DMS53 treated with DMSO at 0.1 percent for 48 hours (cell line): Measurements from ENCODE around the gene LAMA4.

Experiments
- DNase-seq: peaks from one replicate; lab custom pipeline; 2025; ENCODE audit not compliant: unreplicated experiment; lab: John Stamatoyannopoulos, UW

The LAMA4 gene

DNA sequence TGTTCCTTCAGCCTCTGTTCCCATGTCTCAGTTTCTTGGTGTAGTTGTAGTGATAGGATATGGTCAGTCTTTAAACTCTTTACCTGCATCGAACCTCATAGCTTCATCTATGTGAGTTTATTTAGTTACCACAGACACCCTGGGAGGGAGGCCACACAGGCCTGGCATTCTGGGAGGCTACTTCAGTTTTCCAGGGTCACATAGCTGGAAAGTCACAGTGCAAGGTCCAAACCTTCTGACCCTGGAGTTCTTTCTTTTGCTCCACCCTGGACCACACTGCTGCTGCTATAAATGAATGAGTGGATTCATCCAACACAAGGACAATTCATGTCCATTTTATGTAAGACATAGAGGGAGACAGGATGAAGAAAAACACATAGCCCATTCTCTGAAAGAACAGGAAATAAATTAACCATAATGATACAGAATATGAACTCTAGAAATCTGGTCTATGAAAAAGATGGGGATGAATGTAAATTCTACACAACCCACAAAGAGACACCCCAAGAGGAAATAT is 60.8 kb downstream of the LAMA4 start:
- DNase-seq, result no peak

DNA sequence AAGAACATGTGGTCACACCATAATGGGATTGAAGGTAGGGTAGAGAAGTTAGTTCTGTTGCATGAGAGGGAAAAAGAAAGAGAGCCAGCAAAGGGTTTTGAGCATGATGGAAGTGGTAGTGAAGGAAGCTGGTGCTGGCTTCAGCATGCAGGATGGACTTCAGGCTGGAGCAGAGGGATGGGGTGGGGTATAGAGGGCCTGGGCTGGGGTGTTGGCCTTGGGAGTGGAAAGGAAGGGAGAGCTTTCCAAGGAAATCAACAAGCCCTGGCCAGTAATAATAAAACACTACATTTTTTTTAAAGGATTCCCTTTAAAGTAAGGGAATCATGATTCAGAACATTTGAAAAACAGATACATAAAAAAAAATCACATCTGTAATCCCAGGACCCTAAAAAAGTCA is 61.2 kb downstream of the LAMA4 start:
- no peak for DNase-seq

DNA sequence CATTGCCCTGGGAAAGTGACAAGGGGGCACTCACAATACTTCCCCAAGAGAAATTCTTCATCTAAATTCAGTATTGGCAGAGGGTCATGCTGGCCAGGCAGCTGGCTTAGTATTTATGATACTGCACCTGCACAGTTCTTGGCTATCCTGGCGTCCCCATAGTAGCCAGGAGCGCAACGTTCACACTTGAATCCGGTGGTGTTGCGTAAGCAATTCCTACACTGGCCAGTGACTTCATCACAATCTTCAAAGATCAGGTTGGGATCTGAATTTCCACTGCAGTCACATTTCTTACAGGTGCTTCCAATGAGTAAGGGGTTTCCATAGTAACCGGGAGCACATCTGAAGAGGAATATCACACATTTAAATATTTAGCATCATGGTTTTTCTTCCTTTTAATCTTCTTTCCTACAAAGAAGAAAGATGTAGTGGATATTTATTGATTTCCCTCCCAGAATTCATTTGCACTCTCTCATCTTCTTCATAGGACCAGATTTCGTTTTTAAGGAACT is 62.8 kb downstream of the LAMA4 start:
- no peak for DNase-seq

DNA sequence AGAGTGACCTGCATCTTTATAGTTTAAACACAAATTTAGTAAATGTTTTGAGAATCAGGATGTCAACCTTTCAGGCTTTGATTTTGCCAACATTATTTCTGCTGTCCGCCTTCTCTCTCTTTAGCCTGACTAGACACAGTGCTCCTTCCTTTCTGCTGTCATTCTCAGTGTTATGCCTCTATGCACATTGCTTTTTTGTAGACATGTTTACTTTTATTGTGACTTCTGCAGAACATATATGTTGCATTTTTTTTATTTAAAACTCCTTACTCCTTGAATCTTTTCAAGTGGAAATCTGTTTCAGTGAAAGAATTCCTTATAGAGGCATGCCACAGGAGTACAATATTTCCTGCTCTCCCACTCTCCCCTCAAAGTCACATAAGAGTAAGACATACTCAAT is 64.2 kb downstream of the LAMA4 start:
- no peak for DNase-seq

DNA sequence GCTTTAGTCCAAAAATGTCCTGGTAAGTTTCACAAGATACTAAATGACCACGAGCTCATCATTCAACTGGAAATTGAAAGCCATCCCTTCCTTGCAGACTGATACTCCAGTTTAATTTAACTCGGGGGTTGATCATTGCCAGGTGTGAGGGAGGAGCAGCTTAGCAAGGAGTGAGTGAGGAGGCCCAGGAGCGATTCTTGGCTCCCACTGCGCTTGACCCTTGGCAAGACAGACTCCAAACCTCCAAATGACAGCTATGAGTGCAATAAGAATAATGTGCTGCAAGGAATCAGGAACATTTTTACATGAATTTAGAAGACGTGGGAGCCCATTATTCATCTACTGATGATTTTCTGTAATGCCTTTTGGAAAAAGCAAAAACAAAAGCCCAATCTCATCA is 64.9 kb downstream of the LAMA4 start:
- DNase-seq, result no peak

DNA sequence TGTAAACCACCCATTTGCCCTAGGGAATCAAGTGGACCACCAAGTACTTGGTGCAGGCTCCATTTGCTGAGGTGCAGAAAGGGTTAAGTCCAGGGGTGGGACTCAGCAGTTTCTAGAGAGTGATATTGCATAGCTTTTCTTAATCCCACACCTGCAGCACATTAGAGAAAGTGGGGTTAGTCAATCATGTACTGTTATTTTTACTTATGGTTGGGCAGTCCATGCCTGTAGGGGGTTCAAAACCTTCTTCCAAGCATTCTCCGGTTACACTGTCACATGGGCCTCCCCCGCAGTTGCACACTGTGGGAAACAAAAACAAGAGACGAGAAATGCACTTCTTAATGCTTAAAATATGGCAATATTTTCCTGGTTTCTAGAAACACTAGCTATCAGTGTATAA is 65.5 kb downstream of the LAMA4 start:
- no peak for DNase-seq

DNA sequence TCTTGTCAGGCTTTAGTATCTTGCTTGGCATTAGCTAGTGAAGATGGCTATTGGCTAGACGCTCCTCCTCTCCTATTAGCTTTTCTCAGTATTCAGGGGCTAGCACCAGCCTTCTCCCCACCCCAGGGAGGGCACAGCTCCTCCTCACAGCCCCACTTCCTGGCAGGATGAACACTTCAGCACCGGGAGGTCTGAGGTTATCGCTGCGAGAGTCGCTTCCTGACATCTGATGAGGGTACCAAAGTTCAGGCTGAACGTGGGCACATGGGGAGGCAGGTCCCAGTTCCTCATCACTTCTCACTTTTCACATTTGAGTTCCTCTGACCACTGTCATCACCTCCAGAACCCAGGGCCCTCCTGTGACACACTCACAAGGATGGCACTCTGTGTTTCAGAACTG is 66.6 kb downstream of the LAMA4 start:
- no peak for DNase-seq

DNA sequence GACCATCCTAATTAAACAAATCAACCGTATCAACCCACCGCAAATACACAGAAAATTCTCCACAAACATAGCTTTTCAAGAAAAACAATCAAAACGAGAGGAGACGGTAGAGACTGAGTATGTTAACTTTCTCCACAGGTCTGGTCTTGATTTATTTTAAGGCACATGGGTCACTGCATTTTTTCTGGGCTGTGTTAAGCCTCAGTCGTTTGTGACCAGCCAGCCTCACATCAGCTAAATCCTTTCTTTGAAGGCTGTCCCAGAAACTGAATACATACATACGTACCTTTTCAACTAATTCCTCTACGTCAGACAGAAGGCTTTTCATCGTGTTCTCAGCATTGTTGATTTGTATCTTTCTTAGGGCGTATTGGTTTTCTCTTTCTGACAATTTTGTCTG is 69.4 kb downstream of the LAMA4 start:
- DNase-seq, result no peak

DNA sequence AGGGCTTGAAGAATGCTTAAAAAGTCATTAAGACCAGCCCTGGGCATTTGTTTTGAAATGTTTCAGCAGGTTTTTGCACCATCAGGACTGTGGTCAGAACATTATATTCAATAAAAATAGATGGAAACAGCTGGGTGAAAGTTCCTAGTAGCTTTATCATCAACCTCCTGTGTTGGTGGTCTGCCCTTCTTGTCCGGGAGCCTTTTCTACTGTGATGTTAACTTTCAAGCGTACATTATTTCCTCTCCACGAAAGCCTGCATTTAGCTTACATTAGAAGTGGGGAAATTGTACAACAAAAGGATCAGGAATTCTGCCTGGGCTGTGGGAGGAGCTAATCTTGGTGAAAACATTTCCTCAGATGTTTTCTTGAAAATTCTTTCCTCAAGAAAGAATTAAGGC is 71.1 kb downstream of the LAMA4 start:
- no peak for DNase-seq

DNA sequence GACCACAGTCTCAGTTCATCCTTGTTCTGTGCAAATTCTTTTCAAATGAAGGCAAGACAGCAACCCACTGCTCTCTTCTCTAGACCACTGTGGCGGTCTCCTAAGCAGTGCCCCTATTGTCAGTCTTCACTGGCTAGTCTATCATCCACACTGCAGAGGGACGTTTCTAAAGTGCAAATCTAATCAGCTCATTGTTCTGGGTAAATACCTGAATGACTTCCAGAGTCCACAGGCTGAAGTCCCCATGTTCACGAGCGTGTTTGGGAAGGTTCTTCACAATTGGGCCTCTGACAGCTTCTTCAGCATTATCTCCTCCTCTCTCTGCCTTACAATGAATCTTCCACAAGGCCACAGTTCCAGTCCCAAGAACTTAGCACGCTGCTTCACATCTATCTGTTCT is 73.2 kb downstream of the LAMA4 start:
- no peak for DNase-seq

DNA sequence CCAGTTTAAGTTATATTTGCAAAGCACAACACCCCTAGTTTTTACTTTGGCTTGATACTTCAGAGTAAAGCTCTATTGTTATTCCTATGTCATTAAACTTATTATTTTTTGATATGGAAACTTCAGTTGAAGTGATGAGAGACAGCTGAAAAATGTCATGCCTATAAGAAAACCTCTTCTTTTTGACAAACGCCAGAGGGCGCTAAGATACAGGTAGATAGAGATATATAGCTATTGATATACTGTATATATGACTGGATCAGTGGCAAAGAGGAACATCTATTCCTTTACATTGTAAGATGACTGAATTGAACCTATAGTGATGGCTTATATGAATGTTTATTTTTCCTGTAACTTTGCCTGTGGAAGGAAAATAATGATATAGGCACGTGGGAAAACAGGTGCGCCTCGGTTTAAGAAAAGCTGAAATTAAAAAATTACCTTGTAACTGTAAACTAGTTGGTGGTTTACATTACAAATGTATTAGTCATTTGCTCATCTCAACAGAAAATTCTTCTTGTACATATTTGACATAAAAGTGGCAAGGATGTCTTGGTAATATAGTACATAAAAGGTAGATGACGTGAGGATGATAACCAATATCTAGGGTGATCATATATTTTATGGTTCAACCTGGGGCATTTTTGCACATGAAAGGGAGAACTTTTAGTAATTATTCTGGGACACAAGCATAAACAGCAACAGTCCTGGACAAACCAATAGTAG is 74.1 kb downstream of the LAMA4 start:
- peak; percentile 72 for DNase-seq

DNA sequence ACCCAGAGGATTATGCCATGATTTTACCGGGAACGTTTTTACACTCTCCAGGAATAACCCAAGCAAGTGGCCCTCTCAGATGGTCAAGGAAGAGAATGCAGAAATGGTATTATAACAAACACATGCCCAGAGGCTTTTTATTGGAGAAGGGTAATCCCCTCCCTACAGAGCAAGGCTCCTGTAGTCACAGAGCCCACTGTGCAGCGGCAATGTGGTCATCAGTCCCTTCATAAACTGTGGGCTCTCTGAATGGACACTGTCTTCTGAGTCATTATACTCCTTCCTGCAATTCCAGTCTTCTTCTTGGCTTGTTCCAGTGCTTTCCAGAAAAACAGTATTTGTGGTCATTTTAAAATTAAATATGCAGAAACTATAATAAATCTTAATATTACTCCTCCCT is 74.7 kb downstream of the LAMA4 start:
- DNase-seq, result no peak

DNA sequence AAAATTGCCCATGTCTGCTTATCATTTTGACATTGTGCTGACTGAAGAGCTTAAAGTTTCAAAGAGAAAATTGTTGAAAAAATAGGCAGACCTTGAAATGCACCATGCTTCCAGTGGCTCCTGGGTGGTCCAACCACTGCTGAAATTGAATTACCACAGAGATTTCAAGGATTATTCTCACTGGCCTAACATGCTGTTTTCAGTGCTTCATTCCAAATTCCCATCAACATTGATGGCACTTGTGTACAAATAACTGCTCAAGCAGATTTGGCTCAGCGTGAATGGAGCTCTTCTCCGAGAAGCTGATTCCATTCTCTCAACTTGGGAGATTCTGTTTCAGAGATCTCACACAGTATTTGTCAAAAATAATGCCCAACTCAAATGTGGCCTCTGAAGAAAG is 75.5 kb downstream of the LAMA4 start:
- no peak for DNase-seq

DNA sequence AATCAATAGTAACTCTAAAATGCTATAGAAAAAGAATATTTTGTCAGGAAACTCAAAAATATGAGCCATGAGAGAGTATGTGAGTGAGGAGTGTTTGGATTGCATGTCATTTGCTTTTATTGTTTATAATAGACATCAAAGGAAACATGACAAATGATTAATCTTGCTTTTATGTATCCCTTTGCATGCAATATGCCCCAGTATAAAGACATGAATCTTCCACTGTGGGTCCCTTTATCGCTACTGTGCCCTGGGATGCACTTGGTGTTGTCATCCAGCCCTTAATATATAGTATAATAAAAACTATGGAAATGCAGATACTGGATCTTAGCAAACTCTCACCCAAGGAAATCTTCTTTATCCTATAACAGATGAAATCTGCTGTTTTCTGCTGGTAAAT is 77.3 kb downstream of the LAMA4 start:
- DNase-seq, result no peak

DNA sequence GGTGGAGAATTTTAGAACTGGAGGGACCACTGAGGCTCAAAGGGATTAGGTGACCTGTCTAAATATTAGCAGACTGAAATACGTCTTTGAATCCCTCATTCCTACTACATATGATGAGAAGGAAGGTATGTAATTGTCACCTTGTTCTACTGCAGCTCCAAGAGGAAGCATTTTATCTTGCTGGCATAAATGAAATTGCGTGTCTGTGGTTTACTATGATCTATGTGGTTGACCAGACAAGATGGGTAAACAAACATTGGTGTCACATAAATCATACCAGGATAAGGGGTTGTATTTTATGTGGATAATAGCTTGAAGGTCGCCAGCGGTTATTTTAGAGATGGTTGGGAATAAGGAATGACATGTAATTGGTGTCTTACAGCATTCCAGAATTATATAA is 78.2 kb downstream of the LAMA4 start:
- DNase-seq, result no peak

DNA sequence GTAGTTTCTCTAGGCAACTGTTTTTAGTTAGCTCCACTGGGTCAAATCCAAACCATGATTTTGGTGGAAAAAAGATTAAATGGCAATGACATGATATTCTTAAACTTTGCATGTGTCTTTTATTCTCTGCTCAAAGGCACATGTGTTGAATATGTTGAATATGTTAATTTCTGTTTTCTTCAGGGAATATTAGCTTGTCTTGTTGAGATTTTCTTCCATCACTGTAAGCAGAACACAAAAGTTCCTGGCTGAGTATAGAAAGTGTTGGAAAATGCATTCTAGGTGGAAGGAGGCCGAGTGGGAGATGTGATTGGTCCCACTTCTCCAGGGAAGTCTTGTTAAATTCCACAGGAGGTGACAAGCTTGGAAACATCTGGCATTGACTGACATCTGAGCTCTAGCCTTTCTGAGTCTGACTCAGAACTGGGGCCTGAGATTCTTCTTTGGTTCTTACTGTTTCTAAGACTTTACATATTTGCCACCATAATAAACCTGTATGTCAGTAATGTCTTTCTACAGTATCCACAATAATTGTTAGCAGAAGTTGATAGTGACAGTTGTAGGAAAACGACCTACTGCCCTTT is 81.1 kb downstream of the LAMA4 start:
- no peak for DNase-seq

DNA sequence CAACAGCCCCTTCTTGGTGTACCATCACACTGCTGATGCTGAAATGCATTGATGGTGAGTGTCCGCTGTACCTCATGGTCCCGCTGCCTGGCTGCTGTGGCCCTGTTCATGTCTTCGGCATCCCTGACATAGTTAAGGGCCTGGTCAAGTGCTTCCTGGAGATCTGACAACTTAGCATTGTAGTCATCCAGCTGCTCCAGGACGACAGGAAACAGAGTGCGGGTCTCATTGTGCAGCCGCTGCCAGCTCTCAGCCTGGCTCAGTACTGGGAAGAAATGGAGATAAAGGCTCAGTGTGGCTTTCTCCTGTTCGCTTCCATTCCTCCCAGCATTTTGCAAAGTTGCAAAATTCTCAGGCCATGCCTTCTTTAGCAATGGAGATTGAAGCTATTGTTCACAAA is 81.8 kb downstream of the LAMA4 start:
- DNase-seq, result no peak

DNA sequence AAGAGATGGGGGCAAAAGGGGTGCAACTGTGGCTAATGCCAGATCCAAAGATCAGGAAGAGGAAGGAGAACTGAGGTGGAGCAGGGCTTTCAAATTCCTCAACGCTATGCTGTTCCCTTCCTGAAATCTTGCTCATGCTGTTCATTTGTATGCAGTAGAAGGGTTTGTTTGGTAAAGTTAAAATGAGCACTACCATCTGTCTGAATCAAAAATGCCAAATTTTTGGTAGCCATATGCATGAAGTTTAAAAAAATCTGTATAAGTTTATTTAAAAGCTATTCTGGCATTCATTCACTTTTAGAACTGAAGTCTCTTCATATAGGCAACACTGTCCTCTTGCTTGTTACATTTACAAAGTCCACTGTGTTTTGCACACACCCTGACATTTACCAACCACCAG is 84.8 kb downstream of the LAMA4 start:
- no peak for DNase-seq

DNA sequence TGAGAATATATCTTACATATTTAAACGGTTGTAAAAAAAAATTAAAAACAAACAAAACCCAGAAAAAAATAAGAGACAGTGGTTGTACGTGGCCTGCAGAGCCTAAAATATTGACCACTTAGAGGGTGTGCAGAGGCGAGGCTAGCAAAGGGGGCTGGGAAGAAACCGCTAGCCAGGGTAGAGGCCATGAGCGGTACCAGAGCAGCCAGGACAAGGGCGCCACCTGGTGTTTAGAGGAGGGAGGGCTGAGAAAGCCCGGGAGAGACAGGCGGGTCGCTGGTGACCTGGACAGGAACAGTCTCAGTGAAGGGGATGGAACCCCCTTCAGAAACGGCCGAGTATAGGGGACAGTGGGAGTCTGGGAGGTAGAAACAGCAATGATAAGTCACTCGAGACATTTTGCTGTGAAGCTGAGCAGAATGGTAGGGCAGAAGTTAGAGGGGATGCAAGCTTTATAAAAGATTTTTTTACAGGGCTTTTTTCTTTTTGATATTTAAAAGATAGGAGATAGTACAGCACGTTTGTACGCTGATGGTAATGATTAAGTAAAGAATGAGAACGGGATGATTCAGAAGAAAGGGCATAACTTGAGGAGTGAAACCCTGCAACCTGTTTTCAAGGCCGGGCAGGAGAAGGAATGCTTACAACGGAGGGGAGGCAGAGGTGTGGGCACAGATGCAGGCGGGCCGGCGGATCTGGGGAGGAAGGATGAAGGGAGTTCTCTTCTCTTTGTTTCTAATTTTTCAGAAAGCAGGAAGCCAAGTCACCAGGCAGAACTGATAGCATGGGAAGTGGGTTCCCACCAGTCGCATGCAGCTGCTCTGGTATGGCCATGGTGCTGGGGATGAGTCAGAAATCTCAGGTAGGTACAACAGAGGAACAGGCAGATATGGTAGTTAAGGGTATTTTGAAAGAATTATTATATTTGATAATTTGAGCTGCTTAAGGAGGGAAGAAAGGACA is 90.8 kb downstream of the LAMA4 start:
- peak; percentile 42 for DNase-seq

DNA sequence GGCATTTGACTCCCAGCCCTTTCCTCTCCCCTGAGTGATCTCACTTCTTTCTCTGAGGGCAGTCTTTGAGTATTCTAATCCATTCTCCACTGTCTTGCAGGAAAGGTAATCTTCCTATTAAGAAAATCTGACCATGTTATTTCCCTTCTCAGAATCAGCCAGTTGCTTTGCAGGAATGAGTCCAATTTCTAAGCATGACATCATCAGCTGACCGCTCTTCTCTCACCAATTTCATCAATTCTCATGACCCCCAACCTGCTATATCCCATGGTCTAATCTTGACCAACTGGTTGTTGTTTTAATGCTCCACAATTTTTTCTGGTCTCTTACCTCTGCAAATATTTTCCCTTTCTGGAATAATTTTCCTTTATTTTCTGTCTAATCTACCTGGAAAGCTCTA is 93.6 kb downstream of the LAMA4 start:
- DNase-seq, result no peak

DNA sequence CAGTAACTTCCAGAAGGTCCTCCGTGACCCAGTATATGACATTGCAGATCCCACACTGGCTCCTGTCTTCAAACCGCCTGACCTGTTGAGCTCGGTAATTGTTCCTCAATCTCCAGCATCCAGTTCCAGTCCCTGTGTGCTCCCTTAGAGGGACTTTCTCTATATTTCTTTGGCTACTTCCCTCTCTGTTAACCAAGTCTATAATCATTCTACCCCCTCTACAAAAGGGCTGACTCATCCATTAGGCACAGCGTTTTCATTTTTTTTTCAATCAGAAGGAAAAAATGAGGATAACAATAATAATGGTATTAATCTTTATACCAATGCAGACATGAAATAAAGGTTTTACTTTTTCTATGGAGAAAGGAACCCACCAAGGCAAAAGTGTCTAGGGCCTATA is 97.7 kb downstream of the LAMA4 start:
- no peak for DNase-seq

DNA sequence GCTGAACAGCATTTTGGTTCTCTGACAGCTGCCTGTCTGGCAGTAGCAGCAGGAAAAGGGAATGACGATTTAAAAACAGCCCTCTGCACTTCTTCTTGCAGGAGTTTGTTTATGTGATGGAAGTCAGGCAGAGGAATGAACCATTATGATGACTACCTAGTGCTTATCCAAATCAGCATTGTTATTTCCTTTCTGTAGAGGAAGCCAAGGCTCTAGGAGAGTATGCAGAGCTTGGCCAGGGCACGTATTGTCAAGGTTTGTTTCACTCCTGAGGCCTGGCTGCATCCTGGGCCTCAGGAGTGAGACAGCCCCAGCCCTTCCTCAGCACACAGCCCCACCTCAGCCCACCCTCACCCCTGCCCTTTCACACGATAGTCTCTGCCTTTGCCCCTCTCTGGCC is 98.5 kb downstream of the LAMA4 start:
- DNase-seq, result no peak
